Cardiac muscle cell (in vitro differentiated cells and primary cell): ENCODE results near the gene FLAD1. TPM values are rescaled to one million over a fixed set of nuclear protein-coding genes. Genes with fewer than 3 reads are reported as not detected.
A peak's percentile ranks its signal among the peaks of the same experiment; 100 is the strongest.

Experiments
- DNase-seq, 2 donors: peaks; one replicate each; pipeline versions ENCODE4 v3.0.0 to v3.0.0-alpha.2; 2010 to 2017; ENCODE audit warnings: low read depth in 1 of 2, low spot score in 1 of 2
- H3K27ac ChIP-seq: fragments of 200-600 bp; sonication (generic); 2 replicates; pipeline ENCODE4 v1.5.1; 2016
- H3K27me3 ChIP-seq: fragments of 200-600 bp; sonication (generic); 2 replicates; pipeline ENCODE4 v1.6.0; 2016; ENCODE audit warnings: control low read depth
- H3K36me3 ChIP-seq: fragments of 200-600 bp; sonication (generic); 2 replicates; pipeline ENCODE4 v1.5.1; 2016; ENCODE audit warnings: control low read depth
- H3K4me1 ChIP-seq: fragments of 200-600 bp; sonication (generic); 2 replicates; pipeline ENCODE4 v1.8.1; 2017; ENCODE audit warnings: low read depth, mild to moderate bottlenecking, mixed run types
- H3K4me3 ChIP-seq: fragments of 200-600 bp; sonication (generic); 2 replicates; pipeline ENCODE4 v1.5.1; 2016; ENCODE audit warnings: mild to moderate bottlenecking
- H3K9me3 ChIP-seq: fragments of 200-600 bp; sonication (generic); 2 replicates; pipeline ENCODE4 v1.5.1; 2017; ENCODE audit warnings: low read depth, mild to moderate bottlenecking, control low read depth
- polyA plus RNA-seq: library from polyadenylated mRNA; unstranded; fragments of >200 nt; fragmentation: Nextera tagmentation; extraction: Ambion mirVana; gene quantifications from 2 replicates; pipeline ENCODE4 v1.2.1, GENCODE V29; 2016
- total RNA-seq: library from RNA; depleted of rRNA; stranded (reverse); fragments of >200 nt; gene quantifications from 2 replicates; pipeline ENCODE4 v1.2.3, GENCODE V29; 2016
- TF ChIP-seq, protein P1 (sequence below): IDR thresholded peaks from 2 replicates; pipeline ENCODE4 v1.5.1; 2012; ENCODE audit warnings: low read depth, mild to moderate bottlenecking, low read length

FLAD1 gene
- total and polyA plus RNA-seq, 2 experiments from 2014 or later, result 34.3 to 60.8 TPM

DNA sequence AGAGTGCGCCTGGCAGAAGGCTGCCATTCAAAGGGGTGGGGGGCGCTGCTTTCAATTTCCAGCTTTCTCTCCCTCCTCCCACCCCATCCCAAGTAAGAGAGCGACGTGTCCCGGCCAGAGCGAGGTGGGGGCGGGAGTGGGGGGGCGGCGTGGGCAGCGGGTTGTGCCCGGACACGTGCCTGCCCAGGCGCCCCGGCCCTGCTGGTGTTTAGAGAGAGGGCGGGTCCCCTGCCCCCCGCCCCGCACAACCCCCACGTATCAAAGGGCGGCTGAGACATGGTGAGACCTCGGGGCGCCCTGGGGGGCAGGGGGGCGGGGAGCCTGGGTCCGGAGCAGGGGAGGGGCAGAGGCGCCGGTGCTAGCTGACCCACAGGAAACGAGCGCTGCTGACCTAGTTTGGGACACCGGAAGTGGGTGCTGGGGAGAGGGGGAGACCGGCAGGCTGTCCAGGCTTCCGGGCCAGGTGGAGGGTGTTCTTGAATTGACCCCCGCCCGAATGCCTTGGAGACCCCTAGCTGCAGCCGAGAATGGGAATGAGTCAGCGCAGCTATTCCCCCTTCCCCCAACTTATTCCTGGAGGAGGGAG lies 20.7 kb downstream of the FLAD1 start:
- peaks cover 7% of the 10 kb centered on the region for H3K4me1 ChIP-seq
- peak overlapping the region; percentile 79 for H3K27ac ChIP-seq
- TF ChIP-seq, protein P1, sequence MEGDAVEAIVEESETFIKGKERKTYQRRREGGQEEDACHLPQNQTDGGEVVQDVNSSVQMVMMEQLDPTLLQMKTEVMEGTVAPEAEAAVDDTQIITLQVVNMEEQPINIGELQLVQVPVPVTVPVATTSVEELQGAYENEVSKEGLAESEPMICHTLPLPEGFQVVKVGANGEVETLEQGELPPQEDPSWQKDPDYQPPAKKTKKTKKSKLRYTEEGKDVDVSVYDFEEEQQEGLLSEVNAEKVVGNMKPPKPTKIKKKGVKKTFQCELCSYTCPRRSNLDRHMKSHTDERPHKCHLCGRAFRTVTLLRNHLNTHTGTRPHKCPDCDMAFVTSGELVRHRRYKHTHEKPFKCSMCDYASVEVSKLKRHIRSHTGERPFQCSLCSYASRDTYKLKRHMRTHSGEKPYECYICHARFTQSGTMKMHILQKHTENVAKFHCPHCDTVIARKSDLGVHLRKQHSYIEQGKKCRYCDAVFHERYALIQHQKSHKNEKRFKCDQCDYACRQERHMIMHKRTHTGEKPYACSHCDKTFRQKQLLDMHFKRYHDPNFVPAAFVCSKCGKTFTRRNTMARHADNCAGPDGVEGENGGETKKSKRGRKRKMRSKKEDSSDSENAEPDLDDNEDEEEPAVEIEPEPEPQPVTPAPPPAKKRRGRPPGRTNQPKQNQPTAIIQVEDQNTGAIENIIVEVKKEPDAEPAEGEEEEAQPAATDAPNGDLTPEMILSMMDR, result no peak

GRCh38 chr1:155004352-155005075 lies 21.4 kb downstream of the FLAD1 start:
- TF ChIP-seq, protein P1, result no peak
- Histone ChIP-seq H3K27ac (peak overlapping the region; percentile 79), H3K4me1 (peaks cover under 1% of the 10 kb centered on the region), H3K4me3 (peak overlapping the region; percentile 75), H3K9me3 (no peaks in the 10 kb centered on the region), H3K36me3 (no peaks in the 10 kb centered on the region), H3K27me3 (no peaks in the 10 kb centered on the region)
- DNase-seq, result no peak

More for the DNA sequence above, 20.7 kb downstream of the FLAD1 start:
- peak overlapping the region; percentile 75 for H3K4me3 ChIP-seq
- H3K27me3 ChIP-seq, result no peaks in the 10 kb centered on the region
- H3K36me3 ChIP-seq, result no peaks in the 10 kb centered on the region
- peak; percentile 47 to 60 for DNase-seq
- H3K9me3 ChIP-seq, result no peaks in the 10 kb centered on the region

DNA sequence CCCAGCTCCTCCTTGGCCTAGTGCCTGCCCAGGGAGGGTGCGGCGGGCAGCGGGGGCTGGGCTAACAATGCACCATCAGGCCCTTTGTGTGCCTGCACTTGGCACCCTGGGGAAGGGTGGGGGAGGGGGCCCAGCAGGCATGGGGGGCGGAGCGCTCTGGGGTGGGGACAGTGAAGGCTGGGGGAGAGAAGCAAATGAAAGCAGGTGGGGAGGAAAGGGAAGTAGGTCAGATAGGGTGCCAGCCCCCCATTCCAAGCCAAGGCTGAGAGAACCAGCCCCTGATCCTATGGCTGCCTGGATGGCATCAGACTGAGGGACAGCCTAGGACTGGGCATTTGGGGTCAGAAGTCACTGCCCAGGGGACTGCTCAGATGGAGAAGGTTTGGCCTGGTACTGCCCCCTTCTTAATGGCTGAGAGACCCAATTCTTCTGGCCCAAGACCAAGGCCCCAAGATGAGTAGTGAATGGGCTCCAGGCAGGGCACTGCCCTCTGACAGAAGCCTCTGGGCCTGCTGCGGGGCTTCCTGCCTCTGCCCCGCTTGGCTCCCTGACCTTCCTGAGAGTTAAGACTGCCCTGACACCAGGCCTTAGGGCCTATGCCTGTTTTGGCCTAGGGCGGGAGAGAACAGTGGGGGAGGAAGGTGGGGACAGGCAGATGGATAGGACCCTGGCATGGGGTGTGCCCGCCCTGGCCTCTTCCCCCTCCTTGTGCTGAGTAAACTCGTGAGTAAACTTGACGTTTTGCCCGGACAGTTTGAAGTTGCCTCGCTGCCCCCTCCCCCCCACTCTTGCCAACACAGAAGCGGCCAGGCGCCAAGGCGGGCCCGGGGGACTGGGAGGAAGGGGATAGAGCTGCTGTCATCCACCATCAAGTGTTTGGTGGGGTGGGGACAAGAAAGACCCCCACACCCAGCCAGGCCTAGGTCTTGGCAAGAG lies 22.2 kb downstream of the FLAD1 start:
- Histone ChIP-seq H3K9me3 (no peaks in the 10 kb centered on the region), H3K4me3 (no peak overlapping the region), H3K27ac (no peak overlapping the region), H3K27me3 (no peaks in the 10 kb centered on the region), H3K4me1 (no peaks in the 10 kb centered on the region), H3K36me3 (no peaks in the 10 kb centered on the region)
- TF ChIP-seq, protein P1, result no peak
- DNase-seq, result no peak

DNA sequence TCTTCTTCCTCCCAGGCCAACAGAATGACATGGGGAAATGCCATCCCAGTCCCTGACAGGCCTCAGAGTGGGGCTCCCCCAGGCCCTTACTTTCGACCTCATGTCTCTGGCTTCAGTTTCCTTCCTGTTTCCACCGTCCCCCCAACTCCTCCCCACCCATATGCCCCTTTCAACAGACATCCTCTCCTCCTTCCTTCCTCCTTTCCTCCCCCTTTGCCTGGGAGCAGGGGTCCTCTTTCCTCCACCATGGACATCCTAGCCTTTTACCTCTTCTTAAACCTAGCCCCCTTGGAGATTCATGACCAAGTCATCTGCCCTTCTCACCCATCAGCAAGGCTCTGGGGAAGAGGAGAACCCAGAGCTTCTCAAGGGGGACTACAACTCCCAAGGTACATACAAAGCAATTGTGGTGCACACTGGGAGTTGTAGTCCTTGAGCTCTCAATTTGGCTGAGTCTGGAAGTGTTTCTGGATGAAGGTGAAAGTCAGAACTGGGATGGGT lies 23.5 kb downstream of the FLAD1 start:
- H3K9me3 ChIP-seq, result no peaks in the 10 kb centered on the region

More for the DNA sequence above, 23.5 kb downstream of the FLAD1 start:
- Histone ChIP-seq H3K4me1 (no peaks in the 10 kb centered on the region), H3K4me3 (no peak overlapping the region), H3K27ac (no peak overlapping the region), H3K27me3 (no peaks in the 10 kb centered on the region), H3K36me3 (no peaks in the 10 kb centered on the region)
- peak in 1 of 2 donors; percentile 41 for DNase-seq
- TF ChIP-seq, protein P1, result no peak
